GM19452 (cell line): Measurements from ENCODE around the gene C2orf42.
"Not testable (repeated sequence)": the region's sequence is repeated elsewhere in the genome, so short reads cannot be mapped to it uniquely, and the experiment has no call there.

ENCODE experiments used
- ATAC-seq: cut with Tn5 transposase; IDR thresholded peaks from one replicate; pipeline ENCODE4 v1.9.1; 2021; ENCODE audit not compliant: unreplicated experiment

The C2orf42 gene

DNA sequence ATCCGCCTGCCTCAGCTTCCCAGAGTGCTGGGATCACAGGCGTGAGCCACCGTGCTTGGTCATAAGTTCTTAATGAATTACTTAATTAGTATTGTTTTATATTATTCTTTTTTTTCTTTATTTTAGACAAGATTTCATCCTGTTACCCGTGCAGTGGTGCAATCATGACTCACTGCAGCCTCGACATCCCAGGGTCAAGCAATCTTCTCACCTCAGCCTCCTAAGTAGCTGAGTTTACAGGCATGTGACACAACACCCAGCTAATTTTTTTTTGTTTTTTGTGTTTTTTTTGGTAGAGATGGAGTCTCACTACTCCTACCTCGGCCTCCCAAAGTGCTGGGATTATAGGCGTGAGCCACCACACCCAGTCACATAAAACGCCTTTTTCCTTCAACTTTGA lies 17.3 kb downstream of the C2orf42 start:
- ATAC-seq, result no peak

DNA sequence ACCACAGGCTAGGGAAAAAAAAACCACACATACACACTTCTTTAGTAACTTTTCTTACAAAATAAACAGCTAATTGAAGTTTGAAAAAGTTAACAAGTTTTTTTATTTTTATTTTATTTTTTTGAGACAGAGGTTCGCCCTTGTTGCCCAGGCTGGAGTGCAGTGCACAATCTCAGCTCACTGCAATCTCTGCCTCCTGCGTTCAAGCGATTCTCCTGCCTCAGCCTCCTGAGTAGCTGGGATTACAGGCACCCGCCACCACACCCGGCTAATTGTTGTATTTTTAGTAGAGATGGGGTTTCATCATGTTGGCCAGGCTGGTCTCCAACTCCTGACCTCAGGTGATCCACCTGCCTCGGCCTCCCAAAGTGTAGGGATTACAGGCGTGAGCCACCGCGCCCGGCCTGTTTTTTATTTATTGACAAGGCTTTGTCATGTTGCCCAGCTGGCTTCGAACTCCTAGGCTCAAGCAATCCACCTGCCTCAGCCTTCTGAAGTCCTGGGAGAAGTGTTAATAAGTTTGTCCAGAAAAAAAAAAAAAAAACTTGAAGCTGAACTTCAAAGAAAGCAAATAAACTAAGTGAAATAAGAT lies 21.1 kb downstream of the C2orf42 start:
- not testable (repeated sequence) for ATAC-seq

DNA sequence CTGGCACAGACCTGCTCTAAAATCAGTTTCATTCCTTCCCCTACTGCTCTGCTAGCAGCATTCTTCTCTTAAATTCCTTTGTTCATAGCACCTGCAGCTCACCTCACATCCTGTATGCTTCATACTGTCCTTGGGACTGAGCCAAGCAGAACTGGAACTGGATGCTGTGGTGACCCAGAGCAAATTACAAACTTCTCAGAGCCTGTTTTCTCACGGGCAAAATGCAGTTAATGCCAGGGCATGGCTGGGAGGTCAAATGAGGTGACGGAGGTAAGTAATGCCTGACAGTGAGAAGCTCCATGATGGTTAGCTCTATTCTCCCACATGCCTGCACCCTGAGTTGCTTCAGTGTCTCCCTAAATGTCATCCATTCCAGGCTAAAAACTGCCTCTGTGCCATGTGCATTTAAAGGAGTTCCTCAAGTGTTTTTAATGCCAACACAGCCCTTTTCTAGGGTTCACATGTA lies 29.7 kb downstream of the C2orf42 start:
- peak; percentile 81 for ATAC-seq

DNA sequence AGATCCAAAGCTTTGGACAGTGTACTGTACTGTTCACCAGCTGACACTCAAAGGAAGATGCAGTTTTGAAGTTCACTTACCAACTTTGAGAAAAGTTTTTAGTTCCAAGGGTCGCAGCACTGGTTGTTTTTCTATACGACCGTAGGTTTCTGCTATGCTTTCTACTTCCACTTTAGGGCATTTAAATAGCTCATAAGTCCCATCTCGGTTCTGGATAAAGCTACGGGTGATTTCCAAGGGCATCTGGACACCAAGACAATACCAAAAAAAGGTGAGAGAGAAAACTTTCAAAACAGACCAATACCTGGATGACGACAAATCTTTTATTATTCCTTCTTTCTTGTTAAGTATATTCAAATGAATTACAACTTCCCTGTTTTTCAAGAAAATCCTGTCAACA lies 30.3 kb downstream of the C2orf42 start:
- no peak for ATAC-seq

- ATAC-seq, result not testable (repeated sequence)
Observed at GRCh38 chr2:70149130-70149686, 41.6 kb downstream of the C2orf42 start.

- not testable (repeated sequence) for ATAC-seq
Observed at GRCh38 chr2:70148211-70148760, 42.5 kb downstream of the C2orf42 start.

- no peak for ATAC-seq
Observed at GRCh38 chr2:70145851-70146739, 44.7 kb downstream of the C2orf42 start.

DNA sequence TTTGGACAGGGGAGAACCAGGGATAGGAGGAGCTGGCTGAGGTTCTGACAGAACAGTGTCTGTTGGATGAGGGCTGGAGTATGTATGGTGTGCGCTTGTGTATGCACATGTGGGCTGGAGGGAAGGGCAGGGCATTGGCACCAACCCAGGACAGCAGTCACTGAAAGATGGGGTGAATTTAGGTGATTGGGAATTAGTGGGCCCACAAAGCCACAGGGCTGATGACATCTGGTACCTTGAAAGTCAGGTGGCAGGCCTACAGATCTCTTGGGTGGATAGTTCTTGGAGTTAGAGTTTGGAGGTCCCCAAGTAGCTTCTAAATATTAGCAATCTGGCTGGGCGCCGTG lies 45.7 kb downstream of the C2orf42 start:
- ATAC-seq, result no peak

DNA sequence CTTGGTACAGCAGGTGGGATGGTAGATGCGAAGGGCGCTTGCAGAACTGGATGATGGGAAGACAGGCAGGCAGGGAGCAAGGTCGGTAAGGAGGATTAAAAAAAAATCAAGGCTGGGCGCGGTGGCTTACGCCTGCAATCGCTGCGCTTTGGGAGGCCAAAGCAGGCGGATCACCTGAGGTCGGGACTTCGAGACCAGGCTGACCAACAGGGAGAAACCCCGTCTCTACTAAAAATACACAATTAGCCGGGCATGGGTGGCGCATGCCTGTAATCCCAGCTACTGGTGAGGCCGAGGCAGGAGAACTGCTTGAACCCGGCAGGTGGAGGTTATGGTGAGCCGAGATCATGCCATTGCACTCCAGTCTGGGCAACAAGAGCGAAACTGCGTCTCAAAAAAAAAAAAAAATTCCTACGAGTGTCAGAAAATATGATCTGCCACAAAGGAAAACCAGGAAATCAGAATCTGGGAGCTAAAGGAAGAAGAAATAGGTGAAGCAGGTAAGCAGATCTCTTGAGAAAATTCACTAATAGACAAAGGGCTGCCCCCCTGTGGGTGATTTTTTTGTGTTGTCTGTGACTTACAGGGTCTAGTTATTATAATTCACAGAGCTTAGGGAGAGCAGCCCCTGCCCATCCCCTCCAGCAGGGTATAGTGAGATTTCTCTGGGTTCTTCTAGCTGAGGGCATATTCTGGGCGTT lies 46.2 kb downstream of the C2orf42 start:
- ATAC-seq, result no peak

DNA sequence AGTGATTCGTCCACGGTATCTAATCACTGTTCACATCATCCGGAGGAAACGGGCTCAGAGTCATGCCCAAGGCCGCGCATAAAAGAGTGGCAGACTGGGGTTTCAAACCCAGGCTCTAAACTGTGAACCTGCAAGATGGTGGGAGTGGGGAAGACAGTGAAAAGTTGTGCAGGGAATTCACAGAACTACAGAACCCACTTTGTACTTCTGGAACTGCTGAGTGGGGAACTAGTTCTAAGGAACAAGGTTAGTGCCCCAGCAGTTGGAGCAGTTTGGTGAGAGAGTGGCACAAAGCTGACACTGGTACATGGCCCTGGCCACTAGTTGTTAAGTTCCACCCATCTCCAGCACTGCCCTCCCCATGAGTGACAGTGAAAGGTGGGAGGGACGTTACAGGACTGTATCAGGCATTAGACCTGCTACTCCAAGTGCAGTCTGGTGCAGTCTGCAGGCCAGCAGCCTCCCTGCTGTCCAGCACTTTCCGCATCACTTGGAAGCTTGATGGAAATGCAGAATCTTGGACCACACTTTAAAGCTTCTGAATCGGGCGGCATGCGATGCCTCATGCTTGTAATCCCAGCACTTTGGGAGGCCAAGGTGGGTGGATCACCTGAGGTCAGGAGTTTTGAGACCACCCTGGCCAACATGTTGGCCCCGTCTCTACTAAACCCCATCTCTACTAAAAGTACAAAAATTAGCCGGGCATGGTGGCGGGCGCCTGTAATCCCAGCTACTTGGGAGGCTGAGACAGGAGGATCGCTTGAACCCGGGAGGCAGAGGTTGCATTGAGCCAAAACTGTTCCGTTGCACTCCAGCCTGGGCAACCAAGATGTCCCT lies 47.3 kb downstream of the C2orf42 start:
- no peak for ATAC-seq

DNA sequence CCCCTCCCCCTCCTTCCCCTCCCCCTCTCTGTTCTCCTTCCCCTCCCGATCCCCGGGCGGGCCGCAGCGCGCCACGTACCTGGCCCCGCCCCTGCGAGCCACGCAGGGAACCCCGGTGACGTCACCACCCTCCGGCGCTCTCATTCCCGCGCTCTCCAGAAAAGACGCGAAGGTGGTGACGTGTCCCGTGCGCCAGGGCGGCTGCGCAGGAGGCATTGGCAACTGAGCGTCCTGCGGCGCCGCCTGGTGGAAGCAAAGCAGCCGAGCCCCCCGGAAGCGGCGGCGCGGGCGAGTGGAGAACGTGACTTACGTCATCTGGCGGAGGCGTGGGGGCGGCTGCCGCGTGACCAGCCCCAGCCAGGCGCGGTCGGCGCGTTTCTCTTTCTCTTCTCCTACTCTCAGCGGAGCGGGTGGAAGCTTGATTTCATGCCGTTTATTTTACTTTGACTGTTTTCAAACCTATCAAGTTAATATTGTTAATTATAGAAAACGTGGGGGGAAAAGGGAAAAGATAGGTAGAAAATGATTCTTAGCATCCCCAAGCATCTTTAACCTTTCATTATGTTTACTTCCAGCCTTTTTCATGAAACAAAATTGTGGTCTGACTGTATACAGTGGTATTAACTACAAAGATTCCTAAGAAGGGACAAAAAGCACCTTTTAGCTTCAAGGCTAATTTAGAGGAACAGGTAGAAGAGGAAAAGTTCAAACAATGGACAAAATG lies 48.1 kb downstream of the C2orf42 start:
- ATAC-seq, result peak; percentile 66

DNA sequence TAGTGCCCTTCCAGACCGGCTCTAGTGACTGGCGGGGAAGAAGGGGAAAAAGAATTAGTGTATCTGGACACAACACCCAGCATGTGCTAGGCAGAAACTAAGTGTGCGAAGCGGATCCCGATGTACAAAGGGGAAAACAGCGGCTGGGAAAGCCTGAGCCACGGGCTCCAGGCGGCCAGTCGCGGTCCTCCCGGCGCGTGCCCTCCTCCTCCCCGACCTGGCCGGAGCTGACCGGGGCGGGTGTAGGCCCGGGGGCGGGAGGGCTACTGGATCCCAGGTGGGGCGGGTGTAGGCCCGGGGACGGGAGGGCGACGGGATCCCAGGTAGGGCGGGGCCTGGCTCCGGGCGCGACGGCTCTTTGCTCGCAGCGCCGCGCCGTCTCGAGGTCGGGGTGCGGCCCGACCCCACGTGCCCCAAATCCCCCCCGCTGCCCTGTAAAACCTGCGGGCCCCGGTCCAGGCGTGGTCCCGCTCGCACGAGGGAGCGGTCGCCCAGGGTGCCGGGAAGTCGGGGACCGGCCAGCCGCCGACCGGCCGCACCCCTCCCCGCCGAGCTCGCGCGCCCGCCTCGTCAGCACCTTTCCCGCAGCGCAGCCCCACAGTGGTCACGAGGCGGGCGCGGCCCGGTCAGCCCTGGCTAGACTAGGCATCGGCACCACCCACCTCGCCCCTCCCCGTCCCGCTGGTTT lies 48.8 kb downstream of the C2orf42 start:
- peak; percentile 35 for ATAC-seq

DNA sequence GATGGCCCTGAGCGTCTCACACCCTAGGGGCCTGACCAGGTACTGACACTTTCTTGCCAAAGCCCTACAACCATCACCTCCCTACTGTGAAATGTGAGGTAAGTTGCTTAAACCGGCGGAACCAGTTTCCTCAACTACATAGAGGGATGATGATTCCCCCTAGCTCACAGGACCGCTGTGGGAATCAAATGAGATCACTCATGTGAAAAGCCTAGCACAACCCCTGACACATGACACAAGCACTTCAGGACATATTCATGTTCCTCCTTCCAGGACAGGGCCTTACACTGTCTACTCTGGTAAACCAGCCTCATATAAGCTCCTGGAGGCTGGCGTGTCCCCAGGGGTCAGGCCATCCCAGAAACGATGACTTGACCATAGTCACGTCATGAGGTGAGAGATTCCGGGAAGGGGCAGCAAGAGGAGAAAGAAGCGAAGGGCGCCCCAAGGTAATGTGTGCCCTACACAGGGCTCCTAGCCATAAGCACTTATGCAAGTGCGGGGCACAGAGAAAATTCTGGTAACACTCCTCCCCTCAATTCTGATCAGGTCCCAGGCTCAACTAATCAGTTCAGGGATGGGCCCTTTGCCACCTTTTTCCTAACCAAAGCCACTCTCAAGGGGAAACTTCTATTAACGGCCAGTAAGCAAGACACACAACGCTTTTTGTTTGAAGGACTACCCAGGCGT lies 49.5 kb downstream of the C2orf42 start:
- ATAC-seq, result peak; percentile 44

DNA sequence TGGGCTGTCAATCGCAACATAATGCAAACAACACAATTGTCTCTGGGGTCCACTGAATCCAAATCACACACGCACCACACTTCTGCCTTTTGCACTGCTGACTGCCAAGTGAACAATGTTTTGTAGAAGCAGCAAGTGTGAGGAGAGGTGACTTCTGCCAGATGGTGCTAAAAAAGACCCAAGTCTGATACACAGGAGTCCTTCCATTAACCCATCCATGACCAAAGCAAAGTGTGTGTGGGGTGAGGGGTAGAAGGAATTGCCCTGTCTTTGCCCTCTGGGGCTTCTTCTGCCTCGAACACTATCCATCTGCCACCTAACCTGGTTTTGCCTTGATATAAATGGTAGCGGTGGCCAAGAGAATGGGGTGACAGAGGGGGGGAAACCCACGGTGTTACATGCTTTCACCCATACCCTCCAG lies 50.0 kb downstream of the C2orf42 start:
- ATAC-seq, result no peak

GRCh38 chr2:70134323-70134983 lies 56.4 kb downstream of the C2orf42 start:
- not testable (repeated sequence) for ATAC-seq

DNA sequence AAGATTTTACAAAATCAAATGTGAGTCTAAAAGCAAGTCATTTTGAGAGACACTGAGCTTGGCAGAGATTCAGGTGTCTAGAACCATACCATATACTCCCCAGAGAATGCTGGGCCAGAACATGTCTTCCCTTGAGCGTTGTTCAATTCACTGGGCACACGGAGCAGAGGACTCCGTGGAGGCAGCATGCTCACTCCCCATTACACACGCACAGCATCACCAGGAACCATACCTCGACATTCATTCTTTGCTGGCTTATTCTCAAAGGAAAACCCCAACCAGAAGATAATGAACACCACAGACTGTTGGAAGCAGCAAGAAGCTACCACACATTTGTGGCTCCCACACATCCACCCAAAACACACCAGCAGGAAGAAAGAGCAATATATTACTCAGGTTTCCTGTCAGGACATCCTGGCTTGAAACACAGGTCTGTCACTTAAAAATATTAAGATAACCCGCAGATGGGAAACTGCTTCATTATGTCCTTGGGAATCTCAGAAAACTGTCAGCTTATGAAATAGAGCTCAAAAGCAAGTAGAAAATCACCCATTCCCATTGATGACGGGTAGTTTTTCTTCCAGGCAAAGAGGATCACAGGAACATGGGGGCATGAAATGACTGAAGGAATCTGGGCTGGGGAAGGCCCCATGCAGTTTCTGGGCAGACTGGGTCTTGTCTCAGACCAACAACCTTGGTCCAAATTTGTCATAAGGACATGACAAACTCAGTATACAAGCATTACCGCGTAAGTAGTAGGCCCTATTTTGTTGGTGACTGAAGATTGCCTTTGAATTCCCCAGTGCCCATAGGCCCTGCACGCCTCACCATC lies 57.1 kb downstream of the C2orf42 start:
- no peak for ATAC-seq

DNA sequence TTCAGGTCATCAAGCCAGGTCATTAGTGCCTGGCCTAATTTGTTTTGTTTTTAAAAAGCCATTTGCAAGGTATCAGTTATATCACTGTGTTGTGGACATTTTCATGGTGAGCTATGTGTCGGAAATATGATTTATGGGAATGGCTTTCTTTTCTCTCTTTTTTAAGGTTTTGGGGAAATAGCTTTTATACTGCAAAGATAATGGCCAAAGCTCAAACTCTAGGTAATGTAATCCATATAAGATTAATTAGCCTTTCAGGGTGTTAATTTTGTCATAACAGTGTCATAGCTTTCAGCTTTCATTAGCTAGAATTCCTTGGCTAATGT lies 57.7 kb downstream of the C2orf42 start:
- ATAC-seq, result no peak
